IPS DF 6.9 (cell line): ENCODE measurements around the gene IL13.

Experiments used
- DNase-seq: peaks from one replicate; pipeline ENCODE4 v3.0.0-alpha.2; 2013; ENCODE audit warnings: low read depth, low spot score
- H3K27ac ChIP-seq: one replicate; pipeline ENCODE4 v1.5.1; 2013; ENCODE audit warnings: low read length, control low read depth
- H3K27me3 ChIP-seq: 2 replicates; pipeline ENCODE4 v1.6.1; 2013; ENCODE audit warnings: mild to moderate bottlenecking, low read length; ENCODE audit not compliant: control insufficient read depth, insufficient read depth
- H3K36me3 ChIP-seq: 2 replicates; pipeline ENCODE4 v1.6.1; 2013; ENCODE audit warnings: low read length; ENCODE audit not compliant: control insufficient read depth, insufficient read depth
- H3K4me1 ChIP-seq: 2 replicates; pipeline ENCODE4 v1.6.1; 2013; ENCODE audit warnings: low read length; ENCODE audit not compliant: control insufficient read depth, insufficient read depth
- H3K4me3 ChIP-seq: 2 replicates; pipeline ENCODE4 v1.5.1; 2013; ENCODE audit warnings: mild to moderate bottlenecking, low read length
- H3K9me3 ChIP-seq: 2 replicates; pipeline ENCODE4 v1.6.1; 2013; ENCODE audit warnings: low read length, inconsistent platforms; ENCODE audit not compliant: control insufficient read depth, insufficient read depth
- WGBS: extraction: QIAGEN DNeasy Blood & Tissue Kit; methylation state at CpG from one replicate; pipeline ENCODE4 v1.1.7; 2013; ENCODE audit warnings: mixed read lengths, missing lambda C conversion rate; ENCODE audit not compliant: insufficient read length, insufficient coverage; 5-methylcytosine and 5-hydroxymethylcytosine counted together

IL13 gene

DNA sequence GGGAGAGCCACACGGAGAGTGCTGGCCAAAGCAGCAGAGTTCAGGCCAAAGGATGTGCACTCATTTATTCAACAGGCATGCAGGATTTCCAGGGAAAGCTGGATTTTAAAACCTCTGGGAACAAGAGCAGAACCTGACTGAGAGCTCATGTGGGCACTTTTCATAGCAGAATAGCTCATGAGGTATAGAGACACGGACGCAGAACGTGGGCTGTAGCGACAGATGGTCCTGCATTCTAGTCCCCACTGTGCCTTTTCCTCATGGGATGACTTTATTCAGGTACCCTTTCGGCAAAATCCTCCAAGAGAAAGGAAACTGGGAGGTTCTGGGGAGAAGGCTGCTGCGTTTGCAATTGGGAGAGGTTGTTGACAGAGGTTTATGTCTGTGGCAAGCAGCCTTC lies 21.2 kb downstream of the IL13 start:
- Histone ChIP-seq H3K4me1 (no peaks in the 10 kb centered on the region), H3K36me3 (no peaks in the 10 kb centered on the region), H3K27ac (no peak overlapping the region), H3K9me3 (no peaks in the 10 kb centered on the region), H3K4me3 (no peak overlapping the region), H3K27me3 (no peaks in the 10 kb centered on the region)
- no peak for DNase-seq
- no CpG with 5 or more reads among the region's 7 CpGs for WGBS

- Histone ChIP-seq H3K4me3 (no peak overlapping the region), H3K27ac (no peak overlapping the region), H3K36me3 (no peaks in the 10 kb centered on the region), H3K4me1 (no peaks in the 10 kb centered on the region), H3K27me3 (no peaks in the 10 kb centered on the region), H3K9me3 (no peaks in the 10 kb centered on the region)
- no peak for DNase-seq
- no CpG with 5 or more reads among the region's 15 CpGs for WGBS
These were observed 21.9 kb downstream of the IL13 start for GRCh38 chr5:132679717-132680380.

DNA sequence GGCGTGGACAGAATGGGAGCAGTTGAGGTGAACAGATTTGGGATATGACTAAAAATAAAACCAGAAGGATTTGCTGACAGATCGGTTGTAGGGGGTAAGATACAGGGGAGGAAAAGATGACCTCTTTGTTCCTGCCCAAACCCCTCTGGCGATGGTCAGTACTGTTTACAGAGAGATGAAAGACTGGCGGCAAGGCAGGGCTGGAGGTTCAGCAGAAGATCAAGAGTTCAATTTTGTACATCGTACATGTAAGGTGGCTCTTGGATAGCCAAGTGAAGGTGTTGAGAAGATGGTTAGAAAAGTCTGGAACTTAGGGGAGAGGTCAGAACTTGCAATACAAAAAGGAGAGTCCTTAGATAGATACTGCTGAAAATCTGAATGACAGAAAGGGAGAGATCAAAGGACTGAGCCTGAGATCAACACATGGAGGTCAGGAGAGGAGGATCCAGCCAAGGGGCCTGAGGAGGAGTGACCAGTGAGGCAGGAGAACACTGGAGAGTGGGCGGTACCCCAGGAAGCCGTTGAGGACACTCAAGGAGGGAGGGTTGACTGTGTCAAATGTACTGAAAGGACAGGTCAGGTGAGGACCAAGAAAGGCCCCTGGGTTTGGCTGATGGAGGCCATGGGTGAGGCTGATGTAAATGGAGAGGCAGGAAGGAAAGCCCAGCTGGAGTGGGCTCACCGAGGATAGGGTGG lies 23.0 kb downstream of the IL13 start:
- no CpG with 5 or more reads among the region's 8 CpGs for WGBS
- Histone ChIP-seq H3K4me1 (no peaks in the 10 kb centered on the region), H3K9me3 (no peaks in the 10 kb centered on the region), H3K4me3 (no peak overlapping the region), H3K36me3 (no peaks in the 10 kb centered on the region), H3K27me3 (no peaks in the 10 kb centered on the region), H3K27ac (no peak overlapping the region)
- no peak for DNase-seq

DNA sequence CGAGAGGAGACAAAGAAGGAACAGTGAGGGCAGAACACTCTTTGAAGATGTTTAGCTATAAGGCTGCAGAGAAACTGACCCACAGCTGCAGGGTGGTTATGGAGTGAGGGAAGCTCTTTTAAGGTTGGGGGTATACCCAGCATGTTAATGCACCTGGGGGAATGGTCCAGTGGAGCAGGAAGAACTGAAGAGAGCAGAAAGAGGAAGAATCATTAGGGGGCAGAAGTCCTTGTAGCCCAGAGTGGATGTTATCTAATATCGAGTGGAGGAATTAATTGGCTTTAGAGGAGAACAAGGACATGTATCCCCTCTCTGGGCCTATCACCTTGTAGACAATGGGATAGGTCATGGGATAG lies 23.5 kb downstream of the IL13 start:
- H3K4me1 ChIP-seq, result no peaks in the 10 kb centered on the region
- H3K27me3 ChIP-seq, result no peaks in the 10 kb centered on the region
- no peak overlapping the region for H3K27ac ChIP-seq
- no peak for DNase-seq
- H3K4me3 ChIP-seq, result no peak overlapping the region
- H3K36me3 ChIP-seq, result no peaks in the 10 kb centered on the region
- H3K9me3 ChIP-seq, result no peaks in the 10 kb centered on the region
- WGBS, result no CpG with 5 or more reads among the region's 2 CpGs

GRCh38 chr5:132681983-132682382 lies 24.0 kb downstream of the IL13 start:
- no peak overlapping the region for H3K4me3 ChIP-seq
- H3K27ac ChIP-seq, result no peak overlapping the region
- no peaks in the 10 kb centered on the region for H3K4me1 ChIP-seq
- DNase-seq, result no peak
- H3K36me3 ChIP-seq, result no peaks in the 10 kb centered on the region
- H3K9me3 ChIP-seq, result no peaks in the 10 kb centered on the region
- WGBS, result no CpG with 5 or more reads among the region's 4 CpGs
- no peaks in the 10 kb centered on the region for H3K27me3 ChIP-seq

GRCh38 chr5:132684491-132684890 lies 26.5 kb downstream of the IL13 start:
- Histone ChIP-seq H3K4me3 (no peak overlapping the region), H3K36me3 (no peaks in the 10 kb centered on the region), H3K9me3 (no peaks in the 10 kb centered on the region), H3K27me3 (no peaks in the 10 kb centered on the region), H3K4me1 (no peaks in the 10 kb centered on the region), H3K27ac (no peak overlapping the region)
- no peak for DNase-seq
- WGBS, result no CpG with 5 or more reads among the region's 6 CpGs

DNA sequence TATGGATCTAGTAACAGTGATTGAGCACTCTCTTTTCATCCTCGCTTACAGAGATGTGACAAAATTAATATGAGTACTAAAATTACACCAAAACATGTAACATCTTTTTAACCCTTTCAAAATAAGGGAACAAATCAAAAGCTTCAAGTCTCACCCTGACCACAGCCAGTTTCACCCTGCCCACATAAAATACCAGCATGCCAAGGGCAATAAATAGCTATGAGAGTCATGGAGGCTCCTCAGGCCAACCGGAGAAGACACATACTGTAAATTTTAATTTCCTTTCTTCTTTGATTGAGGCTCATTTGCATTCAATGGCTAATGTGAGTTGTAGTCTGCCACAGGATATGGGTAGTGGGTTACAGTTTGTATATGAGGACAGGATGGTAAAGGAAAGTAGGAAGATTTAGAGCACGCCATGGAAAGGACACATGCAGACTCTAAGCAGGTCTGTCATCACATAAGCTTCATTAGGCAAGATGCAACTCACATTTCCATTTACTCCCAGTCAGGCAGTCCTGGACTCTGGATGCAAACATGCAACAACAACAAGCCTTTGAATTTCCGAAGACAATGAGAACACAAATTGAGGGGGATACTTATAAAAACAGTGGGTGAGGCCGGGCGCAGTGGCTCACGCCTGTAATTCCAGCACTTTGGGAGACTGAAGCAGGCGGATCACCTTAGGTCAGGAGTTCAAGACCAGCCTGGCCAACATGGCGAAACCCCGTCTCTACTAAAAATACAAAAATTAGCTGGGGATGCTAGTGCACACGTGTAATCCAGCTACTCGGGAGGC lies 27.1 kb downstream of the IL13 start:
- Histone ChIP-seq H3K36me3 (no peaks in the 10 kb centered on the region), H3K9me3 (no peaks in the 10 kb centered on the region), H3K27ac (no peak overlapping the region), H3K27me3 (no peaks in the 10 kb centered on the region), H3K4me1 (no peaks in the 10 kb centered on the region), H3K4me3 (no peak overlapping the region)
- no CpG with 5 or more reads among the region's 12 CpGs for WGBS
- no peak for DNase-seq

- Histone ChIP-seq H3K4me1 (no peaks in the 10 kb centered on the region), H3K27me3 (no peaks in the 10 kb centered on the region), H3K9me3 (no peaks in the 10 kb centered on the region), H3K27ac (no peak overlapping the region), H3K4me3 (no peak overlapping the region), H3K36me3 (no peaks in the 10 kb centered on the region)
- no peak for DNase-seq
- WGBS, result no CpG with 5 or more reads among the region's 3 CpGs
These were observed 28.2 kb downstream of the IL13 start for GRCh38 chr5:132686193-132686592.

DNA sequence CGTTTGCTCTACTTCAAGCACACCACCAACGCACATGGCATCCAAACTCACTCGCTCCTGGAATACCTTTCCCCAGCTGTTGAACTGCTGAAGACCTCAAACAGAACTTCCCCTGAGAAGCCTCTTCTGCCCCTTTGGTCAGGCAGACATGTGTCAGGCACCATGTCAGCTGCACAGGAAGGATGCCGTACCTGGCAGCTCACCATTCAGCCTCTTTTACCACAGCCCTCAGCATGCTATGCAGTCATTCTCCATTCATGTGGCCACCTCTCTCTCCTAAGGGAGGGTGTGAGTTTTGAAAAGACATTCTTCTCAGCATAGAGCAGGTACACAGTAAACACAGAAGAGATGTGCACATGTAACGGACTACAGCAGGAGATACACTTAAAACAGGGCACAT lies 30.0 kb downstream of the IL13 start:
- Histone ChIP-seq H3K4me1 (no peaks in the 10 kb centered on the region), H3K36me3 (no peaks in the 10 kb centered on the region), H3K27me3 (no peaks in the 10 kb centered on the region), H3K27ac (no peak overlapping the region), H3K4me3 (no peak overlapping the region), H3K9me3 (no peaks in the 10 kb centered on the region)
- no peak for DNase-seq
- no CpG with 5 or more reads among the region's 5 CpGs for WGBS

- DNase-seq, result no peak
- no peak overlapping the region for H3K4me3 ChIP-seq
- no peaks in the 10 kb centered on the region for H3K4me1 ChIP-seq
- no peaks in the 10 kb centered on the region for H3K9me3 ChIP-seq
- no peaks in the 10 kb centered on the region for H3K27me3 ChIP-seq
- no CpG with 5 or more reads among the region's 7 CpGs for whole genome bisulfite sequencing
- no peak overlapping the region for H3K27ac ChIP-seq
- H3K36me3 ChIP-seq, result no peaks in the 10 kb centered on the region
These were observed 30.8 kb downstream of the IL13 start for GRCh38 chr5:132688536-132689339.
